ENCODE measurements around the gene CDKN2B-AS1.

- TF ChIP-seq CTCF (IDR thresholded peaks at IDR 0.05 in 8 of 11, conservative IDR thresholded peaks at IDR 0.05 in 3 of 11) (no peak), POLR2AphosphoS5 (IDR thresholded peaks at IDR 0.05) (no peak)
Measured at GRCh38 chr9:22146604-22147003, 152.0 kb downstream of the CDKN2B-AS1 start.
